ENCODE measurements around the gene F3. TPM values are rescaled to one million over a fixed set of nuclear protein-coding genes. Genes with fewer than 3 reads are reported as not detected.

The F3 gene
- total and polyA plus RNA-seq, 4 donors = 1.0 to 2.7 (median 1.4) TPM

GRCh38 chr1:94555091-94555490 lies 13.5 kb upstream of the F3 start:
- H3K9ac ChIP-seq (ENCODE audit: low read depth in 1 of 2, low read length in 2 of 2) = no peak overlapping the region
- H3K27ac ChIP-seq (ENCODE audit: low read depth in 1 of 2, low read length in 2 of 2) = no peak overlapping the region
- no peak for DNase-seq (ENCODE audit: low spot score)
- no peak overlapping the region for H3K4me3 ChIP-seq (ENCODE audit: low read depth in 1 of 3, low read length in 3 of 3)
- H3K4me1 ChIP-seq (ENCODE audit: control insufficient read depth in 4 of 4, insufficient read depth in 4 of 4, low read length in 3 of 4) = no peaks in the 10 kb centered on the region
- WGBS = 86% methylated on average over 5 of the region's 5 CpGs
- no peaks in the 10 kb centered on the region for H3K9me3 ChIP-seq (ENCODE audit: control insufficient read depth in 4 of 4, low read length in 3 of 4)
- no peak for TF ChIP-seq ATF3 (IDR thresholded peaks at IDR 0.05)
- no peak for TF ChIP-seq HNF4G (IDR thresholded peaks at IDR 0.05)
- no peak for TF ChIP-seq RXRA (IDR thresholded peaks at IDR 0.05)
- no peak for TF ChIP-seq YY1 (IDR thresholded peaks at IDR 0.05)
- TF ChIP-seq ZBTB33 (IDR thresholded peaks at IDR 0.05) = no peak
- no peak for TF ChIP-seq CTCF (IDR thresholded peaks at IDR 0.05; ENCODE audit: low read depth, low read length, missing input control)
- TF ChIP-seq HNF4A (conservative IDR thresholded peaks at IDR 0.05) = no peak
- TF ChIP-seq GABPA (IDR thresholded peaks at IDR 0.05 in 1 of 2, conservative IDR thresholded peaks at IDR 0.05 in 1 of 2) = no peak
- TF ChIP-seq REST (IDR thresholded peaks at IDR 0.05) = no peak
- no peak for TF ChIP-seq FOXA1 (IDR thresholded peaks at IDR 0.05)
- no peak for TF ChIP-seq MAX (IDR thresholded peaks at IDR 0.05)
- no peak for TF ChIP-seq RAD21 (IDR thresholded peaks at IDR 0.05)
- no peak for TF ChIP-seq NR2F2 (IDR thresholded peaks at IDR 0.05)
- no peak for TF ChIP-seq FOXA2 (IDR thresholded peaks at IDR 0.05)
- no peak for TF ChIP-seq EGR1 (IDR thresholded peaks at IDR 0.05; ENCODE audit: low read depth in 2 of 2)
- no peak for TF ChIP-seq JUND (IDR thresholded peaks at IDR 0.05)
- no peak for TF ChIP-seq SP1 (IDR thresholded peaks at IDR 0.05)
- no peak for TF ChIP-seq TAF1 (conservative IDR thresholded peaks at IDR 0.05)
- H3K27me3 ChIP-seq (ENCODE audit: control insufficient read depth in 4 of 4, insufficient read depth in 4 of 4, low read length in 3 of 4) = no peaks in the 10 kb centered on the region
- no peaks in the 10 kb centered on the region for H3K36me3 ChIP-seq (ENCODE audit: control insufficient read depth in 4 of 4, insufficient read depth in 3 of 4, low read depth in 1 of 4, low read length in 3 of 4)

All from liver (tissue), 9 donors.